ENCODE data around the gene TNRC6B. TPM values are rescaled to one million over a fixed set of nuclear protein-coding genes. Genes with fewer than 3 reads are reported as not detected.
A peak's percentile ranks its signal among the peaks of the same experiment; 100 is the strongest.
"Not testable (repeated sequence)": the region's sequence is repeated elsewhere in the genome, so short reads cannot be mapped to it uniquely, and the experiment has no call there.

The TNRC6B gene
- total and polyA plus RNA-seq, 8 donors: 13.7 to 40.7 (median 15.7) TPM

- no peak for ATAC-seq
- H3K4me3 ChIP-seq: no peak overlapping the region
- no peaks in the 10 kb centered on the region for H3K4me1 ChIP-seq
- no peak for DNase-seq
- TF ChIP-seq CTCF (IDR thresholded peaks at IDR 0.05): no peak
- H3K27me3 ChIP-seq: no peaks in the 10 kb centered on the region
- no peaks in the 10 kb centered on the region for H3K9me3 ChIP-seq
- H3K27ac ChIP-seq: no peak overlapping the region
- intact Hi-C loops (cut with DNase I): no loop called here
- no peaks in the 10 kb centered on the region for H3K36me3 ChIP-seq
Observed at GRCh38 chr22:40147388-40148176, 30.1 kb upstream of the TNRC6B start.

GRCh38 chr22:40153192-40153591 lies 24.5 kb upstream of the TNRC6B start:
- H3K4me1 ChIP-seq: peaks cover 0 to 11% of the 10 kb centered on the region in 2 donors
- intact Hi-C loops (cut with DNase I): no loop called here
- H3K27ac ChIP-seq: no peak overlapping the region
- H3K36me3 ChIP-seq: no peaks in the 10 kb centered on the region
- no peak overlapping the region for H3K4me3 ChIP-seq
- ATAC-seq: no peak
- no peaks in the 10 kb centered on the region for H3K27me3 ChIP-seq
- no peak for TF ChIP-seq CTCF (IDR thresholded peaks at IDR 0.05)
- no peak for DNase-seq
- H3K9me3 ChIP-seq: no peaks in the 10 kb centered on the region

GRCh38 chr22:40153705-40154104 lies 24.0 kb upstream of the TNRC6B start:
- Histone ChIP-seq H3K4me1 (peaks cover 0 to 11% of the 10 kb centered on the region in 2 donors), H3K27ac (no peak overlapping the region), H3K36me3 (no peaks in the 10 kb centered on the region), H3K27me3 (no peaks in the 10 kb centered on the region), H3K4me3 (no peak overlapping the region), H3K9me3 (no peaks in the 10 kb centered on the region)
- ATAC-seq (no peak), DNase-seq (no peak)
- intact Hi-C loops (cut with DNase I): no loop called here
- TF ChIP-seq CTCF (IDR thresholded peaks at IDR 0.05): no peak

GRCh38 chr22:40156001-40156516 lies 21.7 kb upstream of the TNRC6B start:
- TF ChIP-seq CTCF (IDR thresholded peaks at IDR 0.05): no peak
- ATAC-seq (peak; percentile 97), DNase-seq (peak in 3 of 4 donors; percentile 28 to 62 (median 47))
- Histone ChIP-seq H3K27me3 (no peaks in the 10 kb centered on the region), H3K4me1 (peaks cover 0 to 11% of the 10 kb centered on the region in 2 donors), H3K9me3 (no peaks in the 10 kb centered on the region), H3K27ac (peak overlapping the region; percentile 9 to 23), H3K36me3 (no peaks in the 10 kb centered on the region), H3K4me3 (no peak overlapping the region)
- intact Hi-C loops (cut with DNase I): no loop called here

GRCh38 chr22:40156682-40157081 lies 21.0 kb upstream of the TNRC6B start:
- H3K36me3 ChIP-seq; H3K27me3 ChIP-seq; DNase-seq; intact Hi-C loops (cut with DNase I); H3K9me3 ChIP-seq; H3K4me3 ChIP-seq: not testable (repeated sequence)
- Histone ChIP-seq H3K27ac (peak overlapping the region; percentile 9 to 23), H3K4me1 (peaks cover 0 to 11% of the 10 kb centered on the region in 2 donors)
- peak; percentile 21 for ATAC-seq
